ENCODE results near the gene SLC29A2. TPM values are rescaled to one million over a fixed set of nuclear protein-coding genes. Genes with fewer than 3 reads are reported as not detected.
A peak's percentile ranks its signal among the peaks of the same experiment; 100 is the strongest.

Gene SLC29A2
- total RNA-seq, 1 donor: 0.36 TPM

- peak within 1 kb of the TSS; percentile 86 for H3K4me3 ChIP-seq (ENCODE audit: low read depth, low read length)
- TF ChIP-seq CTCF (IDR thresholded peaks at IDR 0.05; ENCODE audit: insufficient read depth, low read length): peak; percentile 36
- DNase-seq (ENCODE audit: low read depth): peak; percentile 95
These were observed 35.1 kb downstream of the SLC29A2 start, which contains the start of gene RIN1 for GRCh38 chr11:66336234-66337102. Gene RIN1 (minus strand): TSS chr11:66336434. CDS start chr11:66336402, 32 bp downstream.

GRCh38 chr11:66335531-66336233, 35.9 kb downstream of the SLC29A2 start:
- DNase-seq (ENCODE audit: low read depth): peak; percentile 58
- peak; percentile 9 for TF ChIP-seq CTCF (IDR thresholded peaks at IDR 0.05; ENCODE audit: insufficient read depth, low read length)
- H3K4me3 ChIP-seq (ENCODE audit: low read depth, low read length): peak overlapping the region; percentile 86

- no peak for TF ChIP-seq CTCF (IDR thresholded peaks at IDR 0.05; ENCODE audit: insufficient read depth, low read length)
- peak overlapping the region; percentile 86 for H3K4me3 ChIP-seq (ENCODE audit: low read depth, low read length)
- DNase-seq (ENCODE audit: low read depth): no peak
These were observed 36.7 kb downstream of the SLC29A2 start for GRCh38 chr11:66334605-66335442.

GRCh38 chr11:66333896-66334604, 37.5 kb downstream of the SLC29A2 start:
- no peak for DNase-seq (ENCODE audit: low read depth)
- TF ChIP-seq CTCF (IDR thresholded peaks at IDR 0.05; ENCODE audit: insufficient read depth, low read length): no peak
- peak overlapping the region; percentile 9 for H3K4me3 ChIP-seq (ENCODE audit: low read depth, low read length)

- no peak for TF ChIP-seq CTCF (IDR thresholded peaks at IDR 0.05; ENCODE audit: insufficient read depth, low read length)
- no peak for DNase-seq (ENCODE audit: low read depth)
- H3K4me3 ChIP-seq (ENCODE audit: low read depth, low read length): no peak overlapping the region
These were observed 38.2 kb downstream of the SLC29A2 start for GRCh38 chr11:66333220-66333877.
